PC-3 (cell line): ENCODE data around the gene DCDC1. TPM values are rescaled to one million over a fixed set of nuclear protein-coding genes. Genes with fewer than 3 reads are reported as not detected.

ENCODE experiments used
- ATAC-seq: fragments of 200-7000 bp; cut with Tn5 transposase; 2 replicates; pipeline ENCODE4 v1.9.1; 2020; ENCODE audit warnings: mild to moderate bottlenecking, moderate library complexity
- BruUV-seq: library from RNA; stranded (reverse); fragments of 400-500 nt; replicated peaks from 2 replicates; lab custom pipeline; 2021; lab: Mats Ljungman, UMichigan
- CTCF ChIA-PET: fragments of 300-600 bp; sonication (Branson Sonifier 250); formaldehyde crosslinking; loops from one replicate; lab custom pipeline; 2022; ENCODE audit warnings: antibody characterized with exemption; lab: Charles Lee
- POLR2A ChIA-PET: fragments of 300-600 bp; sonication (Branson Sonifier 250); formaldehyde crosslinking; loops from one replicate; lab custom pipeline; 2022; ENCODE audit warnings: antibody characterized with exemption; ENCODE audit not compliant: unreplicated experiment; lab: Charles Lee
- DNase-seq: peaks from one replicate; pipeline ENCODE4 v3.0.0-alpha.2; 2015
- H2AFZ ChIP-seq: fragments of 300-600 bp; sonication (generic); 2 replicates; pipeline ENCODE4 v1.6.0; 2016; ENCODE audit warnings: antibody characterized with exemption, low read length
- H3F3A ChIP-seq: fragments of 300-600 bp; sonication (generic); one replicate; pipeline ENCODE4 v1.6.0; 2017; ENCODE audit warnings: antibody characterized with exemption, low read length, control low read depth, mild to moderate bottlenecking; ENCODE audit not compliant: unreplicated experiment
- H3K27ac ChIP-seq: fragments of 300-600 bp; sonication (generic); 2 replicates; pipeline ENCODE4 v1.5.1; 2016; ENCODE audit warnings: mild to moderate bottlenecking, low read length
- H3K27me3 ChIP-seq: fragments of 300-600 bp; sonication (generic); 2 replicates; pipeline ENCODE4 v1.6.1; 2016; ENCODE audit warnings: low read length, mixed read lengths
- H3K36me3 ChIP-seq: fragments of 300-600 bp; sonication (generic); 2 replicates; pipeline ENCODE4 v1.6.1; 2016; ENCODE audit warnings: low read depth, mixed run types, low read length, mixed read lengths
- H3K4me1 ChIP-seq: fragments of 300-600 bp; sonication (generic); 2 replicates; pipeline ENCODE4 v1.5.1; 2016; ENCODE audit warnings: low read length; ENCODE audit not compliant: insufficient read depth
- H3K4me2 ChIP-seq: fragments of 300-600 bp; sonication (generic); 2 replicates; pipeline ENCODE4 v1.6.0; 2016; ENCODE audit warnings: low read length
- H3K4me3 ChIP-seq: fragments of 300-600 bp; sonication (generic); 2 replicates; pipeline ENCODE4 v1.5.1; 2016; ENCODE audit warnings: mild to moderate bottlenecking, low read length, mixed read lengths
- H3K79me2 ChIP-seq: fragments of 300-600 bp; sonication (generic); 2 replicates; pipeline ENCODE4 v1.6.1; 2017; ENCODE audit warnings: low read length, mixed read lengths
- H3K9ac ChIP-seq: fragments of 300-600 bp; sonication (generic); 2 replicates; pipeline ENCODE4 v1.6.0; 2016; ENCODE audit warnings: mild to moderate bottlenecking, low read length
- H3K9me2 ChIP-seq: fragments of 300-600 bp; sonication (generic); replicated peaks from 2 replicates; pipeline ENCODE4 v1.6.1; 2016; ENCODE audit warnings: mixed run types, low read length, mixed read lengths
- H3K9me3 ChIP-seq: fragments of 300-600 bp; sonication (generic); 2 replicates; pipeline ENCODE4 v1.6.1; 2016; ENCODE audit warnings: low read length, mixed read lengths
- H4K20me1 ChIP-seq: fragments of 300-600 bp; sonication (generic); 2 replicates; pipeline ENCODE4 v1.6.1; 2016; ENCODE audit warnings: low read length, mixed read lengths
- CTCF ChIP-seq: fragments of 300-600 bp; sonication (generic); conservative IDR thresholded peaks from 2 replicates; pipeline ENCODE4 v1.5.1; 2017; ENCODE audit warnings: antibody characterized with exemption, low read depth, mild to moderate bottlenecking, low read length
- EZH2 ChIP-seq: fragments of 300-600 bp; sonication (generic); IDR thresholded peaks from one replicate; pipeline ENCODE4 v1.6.1; 2017; ENCODE audit warnings: antibody characterized with exemption, mild to moderate bottlenecking, low read length; ENCODE audit not compliant: unreplicated experiment
- EZH2phosphoT487 ChIP-seq: fragments of 300-600 bp; sonication (generic); IDR thresholded peaks from 2 replicates; pipeline ENCODE4 v1.6.1; 2018; ENCODE audit warnings: mild to moderate bottlenecking, antibody characterized with exemption, low read length, borderline replicate concordance
- intact Hi-C: fragments of 100-400 bp; cut with micrococcal nuclease; formaldehyde crosslinking; loops from 2 replicates; pipeline ENCODE4 v1.9.0; 2023
- total RNA-seq: library from RNA; depleted of rRNA; stranded (reverse); fragments of >200 nt; gene quantifications from 2 replicates; pipeline ENCODE4 v1.2.3, GENCODE V29; 2014

Gene DCDC1
- total RNA-seq, 1 experiment from 2014 or later, result not detected

- H3K4me2 ChIP-seq, result no peak overlapping the region
Observed at GRCh38 chr11:31069447-31070205, 299.9 kb downstream of the DCDC1 start.

GRCh38 chr11:31060880-31061279, 308.7 kb downstream of the DCDC1 start:
- no peaks in the 10 kb centered on the region for H3K9me3 ChIP-seq
- no peak overlapping the region for H3K4me3 ChIP-seq
- no peak overlapping the region for H3K9ac ChIP-seq
- TF ChIP-seq EZH2 (no peak), CTCF (no peak), EZH2phosphoT487 (no peak)
- H3F3A ChIP-seq, result no peaks in the 10 kb centered on the region
- ATAC-seq (no peak), DNase-seq (no peak)
- no peaks in the 10 kb centered on the region for H3K79me2 ChIP-seq
- H3K4me1 ChIP-seq, result no peaks in the 10 kb centered on the region
- no peaks in the 10 kb centered on the region for H4K20me1 ChIP-seq
- H3K4me2 ChIP-seq, result no peak overlapping the region
- no peak overlapping the region for H3K27ac ChIP-seq
- H3K9me2 ChIP-seq, result no peaks in the 10 kb centered on the region
- no peaks in the 10 kb centered on the region for H3K27me3 ChIP-seq
- H3K36me3 ChIP-seq, result no peaks in the 10 kb centered on the region
- POLR2A ChIA-PET, result no interaction called here
- intact Hi-C loops, result no loop called here
- BruUV-seq, result no TSS peak
- CTCF ChIA-PET, result no interaction called here
- H2AFZ ChIP-seq, result no peak overlapping the region

More at GRCh38 chr11:31069447-31070205, 299.9 kb downstream of the DCDC1 start:
- Histone ChIP-seq H3F3A (no peaks in the 10 kb centered on the region), H3K4me1 (no peaks in the 10 kb centered on the region), H3K9me3 (no peaks in the 10 kb centered on the region), H3K79me2 (no peaks in the 10 kb centered on the region), H3K9me2 (no peaks in the 10 kb centered on the region), H3K36me3 (no peaks in the 10 kb centered on the region), H2AFZ (no peak overlapping the region), H3K9ac (no peak overlapping the region), H3K27me3 (no peaks in the 10 kb centered on the region), H3K27ac (no peak overlapping the region), H4K20me1 (no peaks in the 10 kb centered on the region), H3K4me3 (no peak overlapping the region)
- no peak for ATAC-seq
- ChIA-PET CTCF (no interaction called here), POLR2A (no interaction called here)
- intact Hi-C loops, result no loop called here
- TF ChIP-seq EZH2, result no peak
- TF ChIP-seq CTCF, result no peak
- TF ChIP-seq EZH2phosphoT487, result no peak
- no peak for DNase-seq
- BruUV-seq, result no TSS peak

- no peaks in the 10 kb centered on the region for H4K20me1 ChIP-seq
- H3F3A ChIP-seq, result no peaks in the 10 kb centered on the region
- H3K9me2 ChIP-seq, result no peaks in the 10 kb centered on the region
- no peaks in the 10 kb centered on the region for H3K36me3 ChIP-seq
- DNase-seq (no peak), ATAC-seq (no peak)
- no peak overlapping the region for H3K4me2 ChIP-seq
- ChIA-PET CTCF (no interaction called here), POLR2A (no interaction called here)
- no peaks in the 10 kb centered on the region for H3K27me3 ChIP-seq
- no peak overlapping the region for H3K9ac ChIP-seq
- TF ChIP-seq EZH2, result no peak
- TF ChIP-seq CTCF, result no peak
- TF ChIP-seq EZH2phosphoT487, result no peak
- H3K9me3 ChIP-seq, result no peaks in the 10 kb centered on the region
- intact Hi-C loops, result no loop called here
- no peak overlapping the region for H3K27ac ChIP-seq
- no peaks in the 10 kb centered on the region for H3K4me1 ChIP-seq
- no peak overlapping the region for H2AFZ ChIP-seq
- no peaks in the 10 kb centered on the region for H3K79me2 ChIP-seq
- no peak overlapping the region for H3K4me3 ChIP-seq
- BruUV-seq, result no TSS peak
Observed at GRCh38 chr11:31059529-31059928, 310.0 kb downstream of the DCDC1 start.
